Neural cell (in vitro differentiated cells): Measurements from ENCODE around the gene ADRA1B. TPM values are rescaled to one million over a fixed set of nuclear protein-coding genes. Genes with fewer than 3 reads are reported as not detected.

Source experiments
- H2AFZ ChIP-seq: fragments of 200-600, 300-800 bp; sonication (generic), shearing (Covaris generic); 2 replicates; pipeline ENCODE4 v1.6.0; 2014; ENCODE audit warnings: low read depth, mild to moderate bottlenecking, antibody characterized with exemption, low read length, moderate library complexity
- H3F3A ChIP-seq: fragments of 200-600 bp; shearing (Covaris generic); 2 replicates; pipeline ENCODE4 v1.6.1; 2016; ENCODE audit warnings: mild to moderate bottlenecking, moderate library complexity, mixed read lengths, antibody characterized with exemption, low read length; ENCODE audit not compliant: insufficient read depth, poor library complexity, severe bottlenecking
- H3K27ac ChIP-seq: fragments of 200-600, 300-800 bp; sonication (generic), shearing (Covaris generic); 2 replicates; pipeline ENCODE4 v1.5.1; 2014; ENCODE audit warnings: mild to moderate bottlenecking, low read length, moderate library complexity
- H3K27me3 ChIP-seq: fragments of 300-800, 200-600 bp; sonication (generic), shearing (Covaris generic); 2 replicates; pipeline ENCODE4 v1.6.0; 2014; ENCODE audit warnings: mild to moderate bottlenecking, low read depth, low read length, moderate library complexity; ENCODE audit not compliant: insufficient read depth
- H3K36me3 ChIP-seq: fragments of 300-800, 200-600 bp; sonication (generic), shearing (Covaris generic); 2 replicates; pipeline ENCODE4 v1.5.1; 2014; ENCODE audit warnings: mild to moderate bottlenecking, antibody characterized with exemption, low read length, moderate library complexity; ENCODE audit not compliant: insufficient read depth
- H3K4me2 ChIP-seq: fragments of 300-800, 200-600 bp; sonication (generic), shearing (Covaris generic); 2 replicates; pipeline ENCODE4 v1.6.0; 2014; ENCODE audit warnings: mild to moderate bottlenecking, low read length
- H3K4me3 ChIP-seq: fragments of 300-800, 200-600 bp; sonication (generic), shearing (Covaris generic); 2 replicates; pipeline ENCODE4 v1.5.1; 2014; ENCODE audit warnings: mild to moderate bottlenecking, low read length, moderate library complexity
- H3K79me2 ChIP-seq: fragments of 200-600 bp; shearing (Covaris generic); replicated peaks from 2 replicates; pipeline ENCODE4 v1.6.0; 2014; ENCODE audit warnings: mild to moderate bottlenecking, low read length, moderate library complexity; ENCODE audit not compliant: insufficient read depth
- H3K9ac ChIP-seq: fragments of 300-800, 200-600 bp; sonication (generic), shearing (Covaris generic); 2 replicates; pipeline ENCODE4 v1.6.1; 2016; ENCODE audit warnings: mild to moderate bottlenecking, low read length, mixed read lengths
- H3K9me2 ChIP-seq: fragments of 200-600 bp; shearing (Covaris generic); 2 replicates; pipeline ENCODE4 v1.6.1; 2016; ENCODE audit warnings: mild to moderate bottlenecking, low read length, mixed read lengths; ENCODE audit not compliant: insufficient read depth
- H3K9me3 ChIP-seq: fragments of 200-600, 300-800 bp; sonication (generic), shearing (Covaris generic); 2 replicates; pipeline ENCODE4 v1.6.1; 2016; ENCODE audit warnings: mild to moderate bottlenecking, mixed run types, low read length, moderate library complexity, mixed read lengths
- H4K20me1 ChIP-seq: fragments of 200-600 bp; shearing (Covaris generic); 2 replicates; pipeline ENCODE4 v1.6.1; 2016; ENCODE audit warnings: mild to moderate bottlenecking, mixed run types; ENCODE audit not compliant: insufficient read depth
- EP300 ChIP-seq: fragments of 450-650 bp; conservative IDR thresholded peaks from 2 replicates; pipeline ENCODE4 v1.6.1; 2014; ENCODE audit warnings: antibody characterized with exemption, mild to moderate bottlenecking, moderate library complexity; ENCODE audit not compliant: poor library complexity, severe bottlenecking
- EZH2 ChIP-seq: fragments of 200-600, 300-800 bp; shearing (Covaris generic), sonication (generic); IDR thresholded peaks from 2 replicates; pipeline ENCODE4 v1.6.1; 2014; ENCODE audit warnings: antibody characterized with exemption, low read length, borderline replicate concordance, mild to moderate bottlenecking; ENCODE audit not compliant: insufficient read depth, poor library complexity, severe bottlenecking
- MXI1 ChIP-seq: fragments of 450-650 bp; conservative IDR thresholded peaks from 2 replicates; pipeline ENCODE4 v1.6.1; 2014; ENCODE audit warnings: antibody characterized with exemption, mild to moderate bottlenecking; ENCODE audit not compliant: poor library complexity, severe bottlenecking
- POLR2AphosphoS5 ChIP-seq: IDR thresholded peaks from 2 replicates; pipeline ENCODE4 v1.6.1; 2012
- RAD21 ChIP-seq: fragments of 450-650 bp; conservative IDR thresholded peaks from 2 replicates; pipeline ENCODE4 v1.6.1; 2014; ENCODE audit warnings: antibody characterized with exemption, mild to moderate bottlenecking, moderate library complexity
- SMC3 ChIP-seq: fragments of 450-650 bp; conservative IDR thresholded peaks from 2 replicates; pipeline ENCODE4 v1.6.1; 2014; ENCODE audit warnings: antibody characterized with exemption, mild to moderate bottlenecking, moderate library complexity; ENCODE audit not compliant: poor library complexity
- TAF1 ChIP-seq: IDR thresholded peaks from 2 replicates; pipeline ENCODE4 v1.6.1; 2012; ENCODE audit warnings: low read depth
- polyA plus RNA-seq: library from polyadenylated mRNA; depleted of rRNA; stranded (reverse); fragments of >200 nt; gene quantifications from 2 replicates; pipeline ENCODE4 v1.2.3, GENCODE V29; 2014
- TF ChIP-seq, protein P1 (sequence below): IDR thresholded peaks from 2 replicates; pipeline ENCODE4 v1.6.1; 2012; ENCODE audit warnings: borderline replicate concordance
- TF ChIP-seq, protein P2 (sequence below): fragments of 450-650 bp; IDR thresholded peaks from 2 replicates; pipeline ENCODE4 v1.5.1; 2014; ENCODE audit warnings: antibody characterized with exemption, mild to moderate bottlenecking, moderate library complexity; ENCODE audit not compliant: poor library complexity, severe bottlenecking

The ADRA1B gene
- polyA plus RNA-seq, 1 donor from 2014 or later: 1.1 TPM

DNA sequence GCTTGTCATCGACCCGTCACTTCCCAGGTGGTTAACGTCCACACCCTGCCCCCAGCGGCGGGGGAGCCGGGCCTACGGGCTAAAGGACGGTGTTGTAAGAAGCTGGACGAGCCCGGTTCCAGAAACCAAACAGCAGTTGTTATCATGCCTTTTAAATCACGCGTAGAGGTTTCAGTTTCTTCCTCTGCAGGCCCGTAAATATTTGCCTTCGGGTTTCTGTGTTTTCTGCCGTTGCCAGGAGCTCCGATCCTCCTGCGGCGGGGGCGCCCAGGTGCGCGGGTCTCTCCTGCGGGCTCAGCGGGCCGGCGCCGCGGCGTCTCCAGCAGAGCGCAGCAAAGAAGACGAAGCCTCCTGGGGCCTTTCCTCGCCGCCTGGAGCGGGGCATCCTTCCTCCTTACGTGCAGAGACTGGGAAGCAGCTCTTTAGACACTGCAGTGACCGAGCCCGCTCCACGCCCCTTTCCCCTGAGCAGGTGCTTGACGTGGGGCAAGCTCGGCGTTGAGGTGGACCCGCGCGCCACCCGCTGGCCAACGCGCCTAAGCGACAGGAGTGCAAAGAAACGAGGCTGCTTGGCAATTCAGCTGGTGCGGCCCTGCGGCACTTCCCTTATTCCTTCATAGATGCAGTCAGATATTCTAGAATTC lies 70.9 kb downstream of the ADRA1B start:
- no peaks in the 10 kb centered on the region for H3K36me3 ChIP-seq
- peak overlapping the region; percentile 71 for H3K4me3 ChIP-seq
- no peaks in the 10 kb centered on the region for H3K9me3 ChIP-seq
- TF ChIP-seq EP300 (peak; percentile 24), MXI1 (peak; percentile 59), RAD21 (peak; percentile 96), SMC3 (peak; percentile 99)
- TF ChIP-seq, protein P1, sequence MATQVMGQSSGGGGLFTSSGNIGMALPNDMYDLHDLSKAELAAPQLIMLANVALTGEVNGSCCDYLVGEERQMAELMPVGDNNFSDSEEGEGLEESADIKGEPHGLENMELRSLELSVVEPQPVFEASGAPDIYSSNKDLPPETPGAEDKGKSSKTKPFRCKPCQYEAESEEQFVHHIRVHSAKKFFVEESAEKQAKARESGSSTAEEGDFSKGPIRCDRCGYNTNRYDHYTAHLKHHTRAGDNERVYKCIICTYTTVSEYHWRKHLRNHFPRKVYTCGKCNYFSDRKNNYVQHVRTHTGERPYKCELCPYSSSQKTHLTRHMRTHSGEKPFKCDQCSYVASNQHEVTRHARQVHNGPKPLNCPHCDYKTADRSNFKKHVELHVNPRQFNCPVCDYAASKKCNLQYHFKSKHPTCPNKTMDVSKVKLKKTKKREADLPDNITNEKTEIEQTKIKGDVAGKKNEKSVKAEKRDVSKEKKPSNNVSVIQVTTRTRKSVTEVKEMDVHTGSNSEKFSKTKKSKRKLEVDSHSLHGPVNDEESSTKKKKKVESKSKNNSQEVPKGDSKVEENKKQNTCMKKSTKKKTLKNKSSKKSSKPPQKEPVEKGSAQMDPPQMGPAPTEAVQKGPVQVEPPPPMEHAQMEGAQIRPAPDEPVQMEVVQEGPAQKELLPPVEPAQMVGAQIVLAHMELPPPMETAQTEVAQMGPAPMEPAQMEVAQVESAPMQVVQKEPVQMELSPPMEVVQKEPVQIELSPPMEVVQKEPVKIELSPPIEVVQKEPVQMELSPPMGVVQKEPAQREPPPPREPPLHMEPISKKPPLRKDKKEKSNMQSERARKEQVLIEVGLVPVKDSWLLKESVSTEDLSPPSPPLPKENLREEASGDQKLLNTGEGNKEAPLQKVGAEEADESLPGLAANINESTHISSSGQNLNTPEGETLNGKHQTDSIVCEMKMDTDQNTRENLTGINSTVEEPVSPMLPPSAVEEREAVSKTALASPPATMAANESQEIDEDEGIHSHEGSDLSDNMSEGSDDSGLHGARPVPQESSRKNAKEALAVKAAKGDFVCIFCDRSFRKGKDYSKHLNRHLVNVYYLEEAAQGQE: no peak
- TF ChIP-seq, protein P2, sequence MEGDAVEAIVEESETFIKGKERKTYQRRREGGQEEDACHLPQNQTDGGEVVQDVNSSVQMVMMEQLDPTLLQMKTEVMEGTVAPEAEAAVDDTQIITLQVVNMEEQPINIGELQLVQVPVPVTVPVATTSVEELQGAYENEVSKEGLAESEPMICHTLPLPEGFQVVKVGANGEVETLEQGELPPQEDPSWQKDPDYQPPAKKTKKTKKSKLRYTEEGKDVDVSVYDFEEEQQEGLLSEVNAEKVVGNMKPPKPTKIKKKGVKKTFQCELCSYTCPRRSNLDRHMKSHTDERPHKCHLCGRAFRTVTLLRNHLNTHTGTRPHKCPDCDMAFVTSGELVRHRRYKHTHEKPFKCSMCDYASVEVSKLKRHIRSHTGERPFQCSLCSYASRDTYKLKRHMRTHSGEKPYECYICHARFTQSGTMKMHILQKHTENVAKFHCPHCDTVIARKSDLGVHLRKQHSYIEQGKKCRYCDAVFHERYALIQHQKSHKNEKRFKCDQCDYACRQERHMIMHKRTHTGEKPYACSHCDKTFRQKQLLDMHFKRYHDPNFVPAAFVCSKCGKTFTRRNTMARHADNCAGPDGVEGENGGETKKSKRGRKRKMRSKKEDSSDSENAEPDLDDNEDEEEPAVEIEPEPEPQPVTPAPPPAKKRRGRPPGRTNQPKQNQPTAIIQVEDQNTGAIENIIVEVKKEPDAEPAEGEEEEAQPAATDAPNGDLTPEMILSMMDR: peak; percentile 96
- H4K20me1 ChIP-seq: no peaks in the 10 kb centered on the region
- H2AFZ ChIP-seq: peak overlapping the region; percentile 62
- H3K4me2 ChIP-seq: peak overlapping the region; percentile 7
- no peak overlapping the region for H3K27ac ChIP-seq
- H3K9me2 ChIP-seq: no peaks in the 10 kb centered on the region
- H3F3A ChIP-seq: no peaks in the 10 kb centered on the region
- H3K9ac ChIP-seq: peak overlapping the region; percentile 58
- H3K79me2 ChIP-seq: no peaks in the 10 kb centered on the region
- H3K27me3 ChIP-seq: peaks cover 11% of the 10 kb centered on the region

DNA sequence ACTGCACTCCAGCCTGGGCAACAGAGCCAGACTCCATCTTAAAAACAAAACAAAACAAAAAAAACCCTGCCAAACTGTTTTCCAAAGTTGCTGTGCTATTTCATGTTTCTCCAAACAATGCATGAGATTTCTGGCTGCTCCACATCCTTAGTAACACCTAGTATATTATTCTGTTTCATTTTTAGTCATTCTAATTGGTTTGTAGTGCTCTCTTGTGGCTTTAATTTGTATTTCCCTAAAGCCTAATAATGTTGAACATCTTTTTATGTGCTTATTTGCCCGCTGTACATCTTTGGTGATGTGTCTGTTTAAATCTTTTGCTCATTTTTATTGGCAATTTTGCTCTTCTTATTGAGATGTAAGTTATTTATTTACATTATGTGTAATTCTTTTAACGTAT lies 74.2 kb downstream of the ADRA1B start:
- Histone ChIP-seq H3K27me3 (peaks cover 11% of the 10 kb centered on the region), H3K36me3 (no peaks in the 10 kb centered on the region), H3K79me2 (no peaks in the 10 kb centered on the region), H3F3A (no peaks in the 10 kb centered on the region), H3K9me2 (no peaks in the 10 kb centered on the region), H4K20me1 (no peaks in the 10 kb centered on the region), H3K4me2 (no peak overlapping the region), H3K4me3 (no peak overlapping the region), H2AFZ (no peak overlapping the region), H3K9ac (no peak overlapping the region), H3K9me3 (no peaks in the 10 kb centered on the region), H3K27ac (no peak overlapping the region)
- no peak for TF ChIP-seq MXI1
- TF ChIP-seq SMC3: peak; percentile 23
- no peak for TF ChIP-seq RAD21

DNA sequence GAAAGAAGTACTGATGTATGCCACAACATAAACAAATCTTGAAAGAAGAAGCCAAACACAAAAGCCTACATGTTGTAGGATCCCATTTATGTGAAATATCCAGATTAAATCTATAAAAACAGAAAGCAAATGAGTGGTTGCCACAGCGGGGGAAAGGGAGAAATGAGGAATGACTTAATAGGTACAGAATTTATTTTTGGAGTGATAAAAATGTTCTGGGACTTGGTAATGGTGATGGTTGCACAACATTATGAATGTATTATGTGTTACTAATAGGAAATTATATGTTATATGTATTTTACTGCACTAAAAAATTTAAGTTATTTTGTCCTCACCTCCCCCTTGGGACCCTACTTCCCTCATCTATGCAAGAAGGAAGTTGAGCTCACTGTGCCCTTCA lies 76.3 kb downstream of the ADRA1B start:
- Histone ChIP-seq H3K27ac (no peak overlapping the region), H3K9ac (no peak overlapping the region), H4K20me1 (no peaks in the 10 kb centered on the region), H3K36me3 (no peaks in the 10 kb centered on the region), H3K79me2 (no peaks in the 10 kb centered on the region), H3F3A (no peaks in the 10 kb centered on the region), H3K4me3 (no peak overlapping the region), H3K9me2 (no peaks in the 10 kb centered on the region), H3K9me3 (no peaks in the 10 kb centered on the region), H3K27me3 (no peaks in the 10 kb centered on the region), H3K4me2 (no peak overlapping the region), H2AFZ (no peak overlapping the region)
- TF ChIP-seq EZH2: no peak
- TF ChIP-seq, protein P2: no peak
- TF ChIP-seq TAF1: no peak
- TF ChIP-seq RAD21: no peak
- no peak for TF ChIP-seq MXI1
- no peak for TF ChIP-seq POLR2AphosphoS5
- TF ChIP-seq, protein P1: no peak
- TF ChIP-seq EP300: no peak
- TF ChIP-seq SMC3: no peak
